SH-SY5Y (cell line): ENCODE results near the gene SNX4.

Experiments used
- GATA2 ChIP-seq: IDR thresholded peaks from 2 replicates; pipeline ENCODE4 v1.6.1; 2011; ENCODE audit warnings: mild to moderate bottlenecking, low read depth, low read length
- GATA3 ChIP-seq: IDR thresholded peaks from 2 replicates; pipeline ENCODE4 v1.6.1; 2011; ENCODE audit warnings: low read depth, mild to moderate bottlenecking, low read length, moderate library complexity

DNA sequence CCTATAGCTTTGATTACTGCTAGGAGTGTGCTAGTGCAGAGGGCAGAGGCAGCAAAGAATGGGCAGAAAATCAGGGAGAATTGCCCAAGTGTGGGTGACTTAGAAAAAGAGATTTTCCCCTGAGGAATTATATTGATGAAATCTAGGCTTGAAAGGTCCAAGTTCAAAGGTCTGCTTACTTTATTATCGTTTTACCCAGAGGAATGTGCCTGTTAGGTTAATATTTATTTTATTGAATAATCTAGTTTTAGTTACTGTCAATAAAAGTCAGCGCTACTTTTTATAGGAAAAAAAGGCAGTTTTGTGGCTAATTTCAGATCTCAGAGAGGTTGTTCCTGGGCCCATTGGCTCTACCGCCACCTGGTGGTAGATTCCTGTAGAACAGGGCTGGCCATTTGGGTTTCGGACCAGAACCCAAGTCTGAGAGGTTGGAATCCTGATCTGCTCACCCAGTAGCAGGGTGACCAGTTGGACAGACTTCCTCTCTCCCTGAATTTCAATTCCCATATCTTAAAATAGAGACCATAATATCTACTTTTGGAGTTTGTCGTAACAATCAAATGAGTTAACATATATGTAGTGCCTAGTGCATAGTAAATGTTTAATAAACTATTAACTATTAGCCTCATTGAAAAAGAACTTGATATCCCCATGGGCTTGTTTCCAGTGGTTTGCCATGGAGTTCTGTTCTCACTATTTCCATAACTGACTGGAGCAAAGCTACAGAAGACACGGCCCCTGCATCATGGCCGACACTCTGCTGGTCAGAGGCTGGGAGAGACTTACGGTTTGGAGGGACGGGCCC, 82.2 kb downstream of the SNX4 start:
- no peak for TF ChIP-seq GATA2
- no peak for TF ChIP-seq GATA3
